HG02763 (cell line): ENCODE results near the gene ARHGEF11.
"Not testable (repeated sequence)": the region's sequence is repeated elsewhere in the genome, so short reads cannot be mapped to it uniquely, and the experiment has no call there.

ENCODE experiments used
- ATAC-seq: cut with Tn5 transposase; IDR thresholded peaks from one replicate; pipeline ENCODE4 v1.9.1; 2021; ENCODE audit warnings: mild to moderate bottlenecking, moderate library complexity; ENCODE audit not compliant: unreplicated experiment

ARHGEF11 gene, protein sequence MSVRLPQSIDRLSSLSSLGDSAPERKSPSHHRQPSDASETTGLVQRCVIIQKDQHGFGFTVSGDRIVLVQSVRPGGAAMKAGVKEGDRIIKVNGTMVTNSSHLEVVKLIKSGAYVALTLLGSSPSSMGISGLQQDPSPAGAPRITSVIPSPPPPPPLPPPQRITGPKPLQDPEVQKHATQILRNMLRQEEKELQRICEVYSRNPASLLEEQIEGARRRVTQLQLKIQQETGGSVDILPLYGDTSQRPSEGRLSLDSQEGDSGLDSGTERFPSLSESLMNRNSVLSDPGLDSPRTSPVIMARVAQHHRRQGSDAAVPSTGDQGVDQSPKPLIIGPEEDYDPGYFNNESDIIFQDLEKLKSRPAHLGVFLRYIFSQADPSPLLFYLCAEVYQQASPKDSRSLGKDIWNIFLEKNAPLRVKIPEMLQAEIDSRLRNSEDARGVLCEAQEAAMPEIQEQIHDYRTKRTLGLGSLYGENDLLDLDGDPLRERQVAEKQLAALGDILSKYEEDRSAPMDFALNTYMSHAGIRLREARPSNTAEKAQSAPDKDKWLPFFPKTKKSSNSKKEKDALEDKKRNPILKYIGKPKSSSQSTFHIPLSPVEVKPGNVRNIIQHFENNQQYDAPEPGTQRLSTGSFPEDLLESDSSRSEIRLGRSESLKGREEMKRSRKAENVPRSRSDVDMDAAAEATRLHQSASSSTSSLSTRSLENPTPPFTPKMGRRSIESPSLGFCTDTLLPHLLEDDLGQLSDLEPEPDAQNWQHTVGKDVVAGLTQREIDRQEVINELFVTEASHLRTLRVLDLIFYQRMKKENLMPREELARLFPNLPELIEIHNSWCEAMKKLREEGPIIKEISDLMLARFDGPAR (N-terminal part only)

DNA sequence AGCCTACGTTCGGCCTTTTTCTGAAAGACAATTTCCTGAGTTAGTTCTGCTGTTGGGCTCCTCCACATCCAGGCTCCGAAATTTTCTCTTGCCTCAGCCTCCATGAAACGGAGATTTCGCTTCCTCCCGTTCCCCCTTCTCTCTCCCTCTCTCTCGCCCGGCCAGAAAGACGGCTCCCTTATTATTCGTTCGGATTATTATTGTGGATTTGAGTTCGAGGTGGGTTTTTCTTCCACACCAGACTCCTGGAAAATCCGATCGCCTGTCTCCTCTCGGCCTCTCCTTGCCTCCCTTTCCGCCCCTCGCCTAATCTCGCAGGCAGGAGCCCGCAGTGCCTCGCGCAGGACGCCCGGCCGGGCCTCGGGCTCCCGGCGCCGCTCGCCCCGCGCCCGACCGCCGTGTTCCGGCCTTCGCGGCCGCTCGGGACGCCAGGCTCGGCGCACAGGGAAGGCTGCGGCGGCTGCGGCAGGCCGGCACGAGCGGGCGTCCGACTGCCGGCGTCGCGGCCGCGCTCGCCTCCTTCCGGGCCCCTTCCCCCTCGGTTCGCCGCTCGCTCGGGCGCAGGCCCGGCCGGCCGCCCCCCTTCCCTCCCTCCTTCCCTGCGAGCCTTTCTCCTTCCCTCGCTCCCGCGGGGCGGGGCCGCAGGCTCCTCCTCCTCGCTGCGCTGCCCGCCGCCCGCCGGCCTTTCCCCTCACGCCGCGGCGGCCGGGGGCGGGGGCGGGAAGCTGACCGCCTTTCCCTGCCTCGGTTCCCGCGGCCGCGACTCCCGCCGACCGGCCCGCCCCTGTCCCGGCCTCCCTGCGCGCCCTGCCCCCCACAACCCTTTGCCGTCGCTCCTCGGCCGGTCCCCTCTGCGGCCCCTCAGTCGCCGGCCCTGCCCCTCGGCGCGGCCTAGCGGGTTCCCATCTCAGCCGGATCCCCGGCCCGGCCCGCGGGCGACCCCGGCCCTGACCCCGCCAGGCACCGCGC is at the start of gene ARHGEF11:
TSS of gene ARHGEF11 (minus strand) at position 493 of the 969 bp plus-strand sequence. CDS start 1,412 bp downstream, outside the sequence.
- ATAC-seq: peak; percentile 74

DNA sequence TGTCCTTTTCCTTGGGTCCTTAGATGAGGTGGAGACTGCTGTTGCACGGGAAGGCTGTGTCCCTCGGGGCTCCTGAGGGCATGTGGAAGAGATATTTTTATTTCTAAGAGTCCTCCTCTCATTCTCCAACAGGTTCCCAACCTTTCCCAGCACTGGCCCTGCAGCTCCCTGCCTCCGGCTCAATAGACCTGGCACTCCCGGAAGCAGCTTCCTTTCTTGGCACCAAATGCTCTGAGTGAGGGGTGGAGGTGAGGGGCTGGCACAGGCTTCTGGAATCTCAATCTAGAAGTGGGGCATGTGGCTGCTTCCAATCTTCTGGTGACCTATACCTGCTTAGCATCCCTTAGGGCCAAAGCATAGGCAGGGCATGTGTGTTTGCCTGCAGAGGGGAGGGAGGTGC is 49.5 kb upstream of the ARHGEF11 start:
- ATAC-seq: no peak

DNA sequence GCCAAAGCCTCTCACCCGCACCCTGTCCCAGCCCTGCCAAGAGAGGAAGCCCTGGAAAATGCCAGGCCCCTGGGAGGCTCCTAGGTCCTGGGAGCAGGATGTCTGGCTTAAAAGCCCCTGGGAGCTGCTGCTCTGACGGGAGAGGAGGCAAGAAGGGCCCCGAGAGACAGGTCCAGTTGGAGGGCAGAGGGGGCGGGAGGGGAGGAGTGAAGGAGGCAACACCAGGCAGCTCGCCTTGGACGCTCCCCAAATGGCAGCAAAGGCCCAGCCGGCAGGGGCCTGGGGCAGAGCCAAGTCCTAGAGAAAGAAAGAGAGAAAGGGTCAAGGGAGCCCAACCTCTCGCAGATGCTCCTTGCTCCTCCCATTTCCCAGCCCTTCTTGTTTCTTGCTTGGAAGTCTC is 47.3 kb upstream of the ARHGEF11 start:
- ATAC-seq: no peak

DNA sequence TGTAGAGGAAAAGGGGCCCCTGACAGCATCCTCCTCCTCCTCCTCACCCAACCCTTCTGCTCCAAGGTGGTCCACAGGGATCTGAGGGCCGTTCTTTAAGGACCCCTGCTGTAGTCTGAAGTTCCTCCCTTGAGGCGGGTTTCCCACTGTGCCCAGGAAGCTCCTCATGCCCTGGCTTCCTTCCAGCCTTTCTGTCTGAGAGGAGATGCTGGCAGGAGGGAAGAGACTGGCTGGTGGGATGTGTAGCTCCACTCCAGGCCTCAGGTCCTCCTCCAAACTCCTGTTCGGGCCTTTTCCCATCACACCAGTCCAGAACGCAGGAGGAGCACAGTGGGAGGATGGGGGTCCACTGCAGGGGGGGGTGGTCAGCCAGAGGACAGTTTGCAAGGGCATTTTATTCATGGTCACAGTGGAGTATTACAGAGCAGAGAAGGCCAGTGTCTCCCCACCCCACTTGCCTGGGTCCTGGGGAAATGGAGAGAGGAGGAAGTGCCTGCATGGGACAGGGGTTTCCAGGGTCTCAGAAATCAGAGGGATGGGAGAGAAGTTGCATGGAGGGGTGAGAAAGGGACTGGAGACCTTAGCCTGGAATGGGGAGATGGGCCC is 46.2 kb upstream of the ARHGEF11 start:
- no peak for ATAC-seq

DNA sequence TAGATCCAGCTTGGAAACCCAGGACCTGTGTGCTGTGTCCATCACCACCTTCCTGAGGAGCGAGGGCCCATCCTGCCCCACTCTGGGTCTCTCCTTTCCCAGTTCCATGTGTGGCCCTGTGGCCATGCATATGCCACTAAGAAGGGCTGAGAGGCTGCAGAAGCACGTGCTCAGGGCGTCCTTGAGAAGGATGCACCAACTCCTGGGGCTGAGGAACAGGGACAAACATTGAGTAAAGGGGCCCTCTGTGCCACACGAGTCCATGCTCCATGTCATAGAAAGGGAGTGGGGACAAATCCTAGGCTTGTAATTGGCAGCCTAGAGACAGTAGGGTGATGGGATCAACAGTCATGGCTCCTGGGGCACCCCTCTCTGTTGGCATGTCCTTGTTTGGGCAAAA is 45.6 kb upstream of the ARHGEF11 start:
- ATAC-seq: no peak

DNA sequence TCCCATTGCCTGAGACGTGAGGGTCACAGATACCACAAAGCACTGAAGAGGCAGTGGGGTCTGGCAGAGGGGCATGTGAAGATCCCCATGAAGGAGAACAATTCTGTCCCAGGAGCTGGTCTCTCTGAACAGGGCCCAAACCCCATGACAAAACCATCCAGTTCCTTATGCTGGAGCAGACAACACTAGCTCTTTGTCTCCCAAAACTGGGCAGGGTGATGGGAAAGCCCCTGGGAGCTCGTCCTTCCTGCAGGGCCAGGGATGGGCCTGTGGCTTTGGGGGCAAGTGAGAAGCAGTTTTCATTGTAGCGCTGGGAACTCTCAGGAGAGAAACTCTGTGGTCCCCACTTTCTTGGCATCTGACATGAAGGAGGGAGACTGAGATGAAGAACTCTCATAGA is 45.2 kb upstream of the ARHGEF11 start:
- no peak for ATAC-seq

DNA sequence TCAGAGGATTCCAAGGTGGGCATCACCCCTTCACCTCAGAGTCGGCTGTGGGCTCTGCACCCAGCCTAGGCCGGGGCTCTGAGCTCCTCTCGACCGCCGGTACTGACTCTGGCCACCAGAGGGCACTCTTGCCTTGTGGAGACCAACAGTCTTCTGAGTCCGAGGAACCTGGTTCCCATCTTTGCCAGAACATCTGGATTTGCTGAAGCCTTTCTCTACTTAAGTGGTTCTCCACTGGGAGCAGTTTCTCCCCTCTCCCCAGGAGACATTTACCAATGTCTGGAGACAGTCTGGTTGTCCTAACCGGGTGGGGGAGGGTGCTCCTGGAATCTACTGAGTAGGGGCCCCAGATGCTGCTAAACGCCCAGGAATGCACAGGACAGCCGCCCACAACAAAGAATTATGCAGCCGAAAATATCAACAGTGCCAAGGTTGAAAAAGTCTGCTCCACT is 44.7 kb upstream of the ARHGEF11 start:
- ATAC-seq: no peak

DNA sequence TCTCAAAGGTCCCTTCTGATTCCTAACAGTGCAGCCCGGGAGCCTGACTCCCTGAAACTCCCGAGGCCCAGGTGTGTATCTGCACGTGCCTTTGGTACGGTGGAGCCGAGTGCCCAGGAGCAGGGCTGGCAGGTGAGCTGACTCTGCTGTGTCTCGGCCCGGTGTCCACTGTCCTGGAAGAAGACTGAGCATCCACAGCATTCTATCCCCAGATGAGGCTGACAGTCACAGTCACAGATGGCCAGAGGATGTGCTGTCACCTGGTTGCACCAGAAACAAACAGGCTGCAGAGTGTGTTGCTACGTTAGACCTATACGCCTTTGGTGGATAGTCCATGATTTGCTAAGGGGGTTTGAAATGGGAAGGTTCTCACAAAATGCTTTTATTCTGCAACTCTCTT is 44.2 kb upstream of the ARHGEF11 start:
- ATAC-seq: no peak

DNA sequence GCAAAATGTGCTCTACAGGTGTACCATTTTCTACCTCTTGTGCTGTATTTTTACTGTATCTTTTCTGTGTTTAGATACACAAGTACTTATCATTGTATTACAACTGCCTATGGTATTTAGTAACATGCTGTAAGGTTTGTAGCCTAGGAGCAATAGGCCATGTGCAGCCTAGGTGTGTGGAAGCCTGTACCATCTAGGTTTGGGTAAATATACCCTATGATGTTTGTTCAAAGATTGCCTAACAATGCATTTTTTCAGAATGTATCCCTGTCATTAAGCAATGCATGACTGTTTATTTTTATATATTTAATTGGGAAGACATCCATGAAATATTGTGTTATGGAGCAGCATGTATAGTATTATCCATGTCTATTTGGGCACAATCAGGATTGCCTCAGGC is 43.1 kb upstream of the ARHGEF11 start:
- ATAC-seq: no peak

DNA sequence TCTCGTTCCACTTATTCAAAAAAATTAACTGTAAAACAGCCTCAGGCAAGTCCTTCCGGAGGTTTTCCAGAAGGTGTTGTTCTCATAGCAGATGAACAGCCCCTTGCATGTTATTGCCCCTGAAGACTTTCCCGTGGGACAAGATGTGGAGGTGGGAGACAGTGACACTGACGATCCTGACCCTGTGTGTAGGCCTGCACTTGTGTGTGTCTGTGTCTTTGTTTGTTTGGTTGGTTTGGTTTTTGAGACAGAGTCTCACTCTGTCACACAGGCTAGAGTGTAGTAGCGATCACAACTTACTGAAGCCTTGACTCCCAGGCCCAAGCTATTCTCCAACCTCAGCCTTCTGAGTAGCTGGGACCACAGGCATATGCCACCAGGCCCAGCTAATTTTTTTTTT is 41.5 kb upstream of the ARHGEF11 start:
- ATAC-seq: no peak

DNA sequence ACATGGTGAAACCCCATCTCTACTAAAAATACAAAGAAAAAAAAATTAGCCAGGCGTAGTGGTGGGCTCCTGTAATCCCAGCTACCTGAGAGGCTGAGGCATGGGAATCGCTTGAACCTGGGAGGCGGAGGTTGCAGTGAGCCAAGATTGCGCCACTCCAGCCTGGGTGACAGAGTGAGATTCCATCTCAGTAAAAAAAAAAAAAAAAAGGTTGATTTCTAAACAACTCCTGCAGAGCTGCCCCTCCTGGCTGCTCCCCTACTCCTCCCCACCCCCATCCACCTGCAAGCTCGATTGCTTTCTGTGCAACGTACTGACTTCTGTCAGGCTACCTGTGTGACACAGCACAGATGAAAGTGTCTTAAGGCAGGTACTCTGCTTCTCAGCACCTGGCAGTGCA is 40.8 kb upstream of the ARHGEF11 start:
- ATAC-seq: no peak

DNA sequence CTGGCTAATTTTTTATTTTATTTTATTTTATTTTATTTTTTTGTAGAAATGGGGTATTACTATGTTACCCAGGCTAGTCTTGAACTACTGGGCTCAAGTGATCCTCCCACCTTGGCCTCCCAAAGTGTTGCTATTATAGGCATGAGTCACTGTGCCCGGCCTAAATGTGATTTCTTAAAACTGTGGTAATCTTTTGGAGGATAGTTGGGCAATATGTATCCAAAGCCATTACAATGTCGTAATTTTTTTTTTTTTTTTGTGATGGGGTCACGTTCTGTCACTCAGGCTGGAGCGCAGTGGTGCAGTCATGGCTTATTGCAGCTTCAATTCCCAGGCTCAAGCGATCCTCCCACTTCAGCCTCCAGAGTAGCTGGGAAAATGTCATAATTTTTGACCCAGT is 39.9 kb upstream of the ARHGEF11 start:
- no peak for ATAC-seq

DNA sequence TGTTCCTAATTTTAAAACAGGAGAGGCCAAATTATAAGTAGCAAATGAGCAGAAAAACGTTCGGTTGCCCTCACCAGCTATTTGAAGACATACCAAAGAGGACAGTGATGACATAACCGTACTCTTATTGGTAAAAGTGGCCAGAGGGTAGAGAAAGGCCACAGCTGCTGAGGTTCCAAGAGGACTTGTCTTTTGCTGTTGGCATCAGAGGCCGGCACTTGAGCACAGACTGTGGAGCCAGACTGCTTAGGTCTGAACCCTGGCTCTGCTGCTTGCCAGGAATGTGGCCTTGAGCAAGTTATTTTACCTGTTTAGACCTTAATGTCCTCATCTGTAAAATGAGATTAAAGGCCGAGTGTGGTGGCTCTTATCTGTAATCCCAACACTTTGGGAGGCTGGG is 39.2 kb upstream of the ARHGEF11 start:
- ATAC-seq: no peak

DNA sequence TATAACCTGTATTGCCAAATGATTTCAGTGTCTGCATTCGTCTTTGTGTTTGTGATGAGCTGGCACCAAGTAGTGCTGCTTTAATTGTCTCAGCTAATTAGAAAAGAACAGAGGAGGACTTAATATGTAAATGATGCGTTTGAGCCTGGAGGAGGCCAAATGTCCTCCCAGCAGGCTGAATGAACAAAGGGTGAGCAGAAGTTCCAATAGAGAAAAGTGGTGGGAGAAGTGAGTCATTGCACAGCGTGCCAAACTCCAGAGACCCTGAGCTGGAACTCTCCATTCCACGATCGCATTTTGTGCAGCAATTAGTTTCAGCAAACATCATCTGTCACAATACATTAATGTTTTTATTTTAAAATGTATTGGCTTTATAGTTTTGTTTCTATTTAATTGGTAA is 36.2 kb upstream of the ARHGEF11 start:
- no peak for ATAC-seq

DNA sequence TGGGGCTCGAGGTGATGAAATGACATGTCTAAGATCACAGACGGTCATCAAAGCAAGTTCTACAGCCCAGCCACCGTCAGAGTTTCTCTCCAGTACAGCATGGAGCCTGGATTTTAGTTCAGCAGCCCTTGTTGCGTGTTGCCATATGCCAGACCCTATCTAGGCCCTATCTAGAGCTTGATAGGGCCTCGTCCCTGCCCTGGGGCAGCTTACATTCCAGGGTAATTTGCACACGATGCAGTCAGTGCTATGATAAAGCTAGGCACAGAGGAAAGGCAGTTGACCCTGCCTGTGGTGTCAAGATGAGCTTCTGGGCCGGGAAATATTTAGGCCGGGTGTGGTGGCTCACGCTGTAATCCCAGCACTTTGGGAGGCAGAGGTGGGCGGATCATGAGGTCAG is 35.2 kb upstream of the ARHGEF11 start:
- no peak for ATAC-seq

DNA sequence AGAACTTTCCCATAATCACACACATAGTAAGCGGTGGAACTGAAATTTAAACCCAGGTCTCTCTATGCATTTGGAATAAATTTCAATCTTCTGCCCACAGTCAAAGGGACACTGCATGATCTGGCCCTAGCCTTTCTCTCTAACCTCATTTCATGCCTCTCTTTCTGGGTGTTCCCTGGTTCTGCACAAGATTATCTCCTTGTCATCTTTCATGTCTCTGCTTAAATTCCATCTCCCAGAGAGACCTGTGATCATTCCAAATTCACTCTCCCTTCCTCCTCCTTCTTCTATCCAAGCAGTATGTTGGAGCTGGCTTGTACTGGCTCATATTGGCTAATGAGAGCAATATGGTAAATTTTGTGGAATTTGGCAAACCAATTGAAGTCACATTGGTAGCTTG is 31.9 kb upstream of the ARHGEF11 start:
- no peak for ATAC-seq

DNA sequence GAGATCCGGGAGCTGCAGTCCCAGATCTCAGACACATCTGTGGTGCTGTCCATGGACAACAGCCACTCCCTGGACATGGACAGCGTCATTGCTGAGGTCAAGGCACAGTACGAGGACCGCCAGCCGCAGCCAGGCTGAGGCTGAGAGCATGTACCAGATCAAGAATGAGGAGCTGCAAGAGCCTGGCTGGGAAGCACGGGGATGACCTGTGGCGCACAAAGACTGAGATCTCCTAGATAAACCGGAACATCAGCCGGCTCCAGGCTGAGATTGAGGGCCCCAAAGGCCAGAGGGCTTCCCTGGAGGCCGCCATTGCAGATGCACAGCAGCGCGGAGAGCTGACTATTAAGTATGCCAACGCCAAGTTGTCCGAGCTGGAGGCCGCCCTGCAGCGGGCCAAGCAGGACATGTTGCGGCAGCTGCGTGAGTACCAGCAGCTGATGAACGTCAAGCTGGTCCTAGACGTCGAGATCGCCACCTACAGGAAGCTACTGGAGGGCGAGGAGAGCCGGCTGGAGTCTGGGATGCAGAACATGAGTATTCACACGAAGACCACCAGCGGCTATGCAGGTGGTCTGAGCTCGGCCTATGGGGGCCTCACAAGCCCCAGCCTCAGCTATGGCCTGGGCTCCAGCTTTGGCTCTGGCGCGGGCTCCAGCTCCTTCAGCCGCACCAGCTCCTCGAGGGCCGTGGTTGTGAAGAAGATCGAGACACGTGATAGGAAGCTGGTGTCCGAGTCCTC is 28.6 kb upstream of the ARHGEF11 start:
- ATAC-seq: no peak

DNA sequence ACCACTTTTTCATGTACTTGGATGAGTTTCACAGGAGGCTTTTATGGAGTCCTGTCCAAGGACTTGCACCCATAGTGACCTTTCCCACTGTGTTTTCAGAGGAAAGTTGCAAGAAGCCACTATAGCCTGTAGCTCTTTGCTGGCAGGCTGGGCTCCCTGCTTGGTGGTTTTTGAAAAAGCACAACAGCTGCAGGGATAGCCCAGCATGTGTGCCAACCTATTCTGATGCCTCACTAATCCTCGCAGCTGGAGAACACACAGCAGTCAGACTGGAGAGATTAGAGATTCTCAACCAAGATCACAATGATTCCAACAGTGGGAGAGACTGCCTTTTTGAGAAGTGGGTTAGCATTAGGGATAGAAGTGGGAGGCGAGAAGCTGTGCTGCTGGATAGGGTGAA is 24.1 kb upstream of the ARHGEF11 start:
- no peak for ATAC-seq

DNA sequence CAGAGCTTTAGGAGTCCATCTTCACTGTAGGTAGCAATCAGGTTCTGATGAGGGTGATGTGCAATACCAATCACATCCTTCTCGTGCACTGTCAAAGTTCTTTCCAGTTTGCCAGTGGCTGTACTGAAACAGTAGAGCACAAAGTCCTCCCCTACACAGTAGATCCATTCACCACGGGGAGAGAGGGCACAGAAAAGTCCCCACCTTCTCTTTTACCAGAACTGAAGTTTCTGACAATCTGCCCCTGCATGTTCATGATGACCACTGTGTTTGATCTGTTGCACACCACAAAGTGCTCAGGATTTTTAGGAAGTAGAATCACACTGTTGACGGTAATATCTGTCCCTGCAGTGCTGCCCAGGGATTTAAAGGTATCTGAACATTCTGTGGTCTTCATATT is 13.7 kb upstream of the ARHGEF11 start:
- not testable (repeated sequence) for ATAC-seq

DNA sequence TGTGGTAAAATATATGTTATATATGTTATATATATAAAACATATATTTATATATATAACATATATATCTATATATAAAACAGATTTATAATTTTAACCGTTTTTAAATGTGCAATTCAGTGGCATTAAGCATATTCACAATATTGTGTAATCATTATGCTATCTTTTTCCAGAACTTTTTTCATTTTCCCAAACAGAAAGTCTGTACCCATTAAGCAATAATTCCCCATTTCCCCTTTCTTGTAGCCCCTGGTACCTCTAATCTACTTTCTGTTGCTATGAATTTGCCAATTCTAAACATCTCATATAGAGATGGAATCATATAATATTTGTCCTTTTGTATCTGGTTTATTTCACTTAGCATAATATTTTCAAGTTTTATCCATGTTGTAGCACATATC is 10.7 kb upstream of the ARHGEF11 start:
- ATAC-seq: no peak
